ENCODE measurements around the gene ALOX5. TPM values are rescaled to one million over a fixed set of nuclear protein-coding genes. Genes with fewer than 3 reads are reported as not detected.
A peak's percentile ranks its signal among the peaks of the same experiment; 100 is the strongest.

Gene ALOX5
- total and polyA plus RNA-seq, 10 of the 15 experiments (the other 5 are each of a cell fraction or from before 2014, with no cell fraction given): 0.43 to 102 (median 34.2) TPM

GRCh38 chr10:45439873-45440272 is 65.9 kb downstream of the ALOX5 start:
- Histone ChIP-seq H3K9me3 (replicated peaks; ENCODE audit: control insufficient read depth, insufficient read depth, low read length) (peaks cover 3% of the 10 kb centered on the region; the same call in 2 of the 3 replicates), H2AFZ (ENCODE audit: control insufficient read depth, low read depth, low read length) (no peak overlapping the region), H3K27me3 (replicated peaks in 1 of 2; ENCODE audit: control insufficient read depth in 2 of 2, insufficient read depth in 2 of 2, low read length in 1 of 2) (no peaks in the 10 kb centered on the region), H3K9ac (ENCODE audit: control insufficient read depth, insufficient read depth, low read length) (no peak overlapping the region), H3K4me2 (ENCODE audit: control insufficient read depth, insufficient read depth) (no peak overlapping the region), H4K20me1 (ENCODE audit: control insufficient read depth, insufficient read depth) (no peaks in the 10 kb centered on the region), H3K79me2 (ENCODE audit: control insufficient read depth, insufficient read depth, low read length) (no peaks in the 10 kb centered on the region), H3K36me3 (ENCODE audit: control insufficient read depth in 2 of 2, insufficient read depth in 2 of 2, low read length in 1 of 2) (no peaks in the 10 kb centered on the region), H3K4me1 (ENCODE audit: control insufficient read depth, insufficient read depth, low read length) (0 out of 2 replicates have a peak, but pooled peaks cover 2% of the 10 kb centered on the region), H3K27ac (ENCODE audit: control insufficient read depth, insufficient read depth) (no peak overlapping the region), H3K4me3 (no peak overlapping the region)
- RAD21 ChIA-PET (ENCODE audit: unreplicated experiment): interaction anchor here (1.7 kb wide), 1 partner anchor 22 kb away, joined by 5 read pairs; no protein-coding TSS in a partner anchor
- no peak for ATAC-seq
- CTCF ChIA-PET: no interaction called here
- 85% methylated on average over 6 of the region's 7 CpGs for WGBS (ENCODE audit: insufficient coverage, insufficient replicate concordance, low lambda C conversion rate, missing lambda C conversion rate)
- BruUV-seq (replicated peaks): no TSS peak
- DNase-seq (ENCODE audit: low read depth, low spot score): no peak
- FAIRE-seq: no peak
- TF ChIP-seq TAF1 (IDR thresholded peaks at IDR 0.05; ENCODE audit: borderline replicate concordance, low read depth, low read length): no peak
- TF ChIP-seq, protein P1, sequence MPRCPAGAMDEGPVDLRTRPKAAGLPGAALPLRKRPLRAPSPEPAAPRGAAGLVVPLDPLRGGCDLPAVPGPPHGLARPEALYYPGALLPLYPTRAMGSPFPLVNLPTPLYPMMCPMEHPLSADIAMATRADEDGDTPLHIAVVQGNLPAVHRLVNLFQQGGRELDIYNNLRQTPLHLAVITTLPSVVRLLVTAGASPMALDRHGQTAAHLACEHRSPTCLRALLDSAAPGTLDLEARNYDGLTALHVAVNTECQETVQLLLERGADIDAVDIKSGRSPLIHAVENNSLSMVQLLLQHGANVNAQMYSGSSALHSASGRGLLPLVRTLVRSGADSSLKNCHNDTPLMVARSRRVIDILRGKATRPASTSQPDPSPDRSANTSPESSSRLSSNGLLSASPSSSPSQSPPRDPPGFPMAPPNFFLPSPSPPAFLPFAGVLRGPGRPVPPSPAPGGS (IDR thresholded peaks at IDR 0.05; ENCODE audit: borderline replicate concordance, insufficient read depth, low read depth, low read length, poor library complexity, severe bottlenecking): peak; percentile 21
- intact Hi-C loops (cut with micrococcal nuclease; ENCODE audit: unreplicated experiment) (no loop called here), in situ Hi-C loops (cut with MboI) (no loop called here)
- POLR2A ChIA-PET: no interaction called here
- SMC1A ChIA-PET (ENCODE audit: uncharacterized antibody, unreplicated experiment): interaction anchor here (1.6 kb wide), 1 partner anchor 21 kb away, joined by 6 read pairs; no protein-coding TSS in a partner anchor

DNA sequence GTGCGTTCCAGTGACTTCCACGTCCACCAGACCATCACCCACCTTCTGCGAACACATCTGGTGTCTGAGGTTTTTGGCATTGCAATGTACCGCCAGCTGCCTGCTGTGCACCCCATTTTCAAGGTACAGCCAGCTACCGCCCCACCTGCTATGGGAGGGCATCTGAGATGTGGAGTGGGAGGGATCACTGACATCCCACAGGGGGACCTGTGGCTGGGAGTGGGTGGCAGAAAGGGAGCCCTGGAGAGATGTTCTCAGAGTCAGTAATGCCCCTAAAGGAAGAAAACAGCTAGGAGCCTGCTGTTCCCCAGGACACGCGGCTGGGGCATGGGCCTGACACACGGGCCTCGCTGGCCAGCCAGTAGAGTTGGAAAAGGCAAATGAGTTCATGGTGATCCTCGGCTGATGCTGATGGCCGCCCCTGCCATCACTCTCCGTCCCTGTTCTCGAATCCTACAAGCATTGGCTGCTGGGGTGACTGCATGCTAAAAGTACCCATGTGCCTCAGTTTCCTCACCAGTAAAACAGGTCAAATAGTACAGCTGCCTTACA is 66.6 kb downstream of the ALOX5 start:
- ChIA-PET POLR2A (no interaction called here), SMC1A (ENCODE audit: uncharacterized antibody, unreplicated experiment) (interaction anchor here (1.6 kb wide), 1 partner anchor 21 kb away, joined by 6 read pairs; no protein-coding TSS in a partner anchor), CTCF (no interaction called here), RAD21 (ENCODE audit: unreplicated experiment) (interaction anchor here (1.7 kb wide), 1 partner anchor 21 kb away, joined by 5 read pairs; no protein-coding TSS in a partner anchor)
- Histone ChIP-seq H2AFZ (ENCODE audit: control insufficient read depth, low read depth, low read length) (no peak overlapping the region), H3K4me2 (ENCODE audit: control insufficient read depth, insufficient read depth) (no peak overlapping the region), H3K27ac (ENCODE audit: control insufficient read depth, insufficient read depth) (no peak overlapping the region), H4K20me1 (ENCODE audit: control insufficient read depth, insufficient read depth) (no peaks in the 10 kb centered on the region), H3K4me3 (no peak overlapping the region), H3K4me1 (ENCODE audit: control insufficient read depth, insufficient read depth, low read length) (0 out of 2 replicates have a peak, but pooled peaks cover 2% of the 10 kb centered on the region), H3K9me3 (replicated peaks; ENCODE audit: control insufficient read depth, insufficient read depth, low read length) (peaks cover 2% of the 10 kb centered on the region; the same call in 2 of the 3 replicates), H3K36me3 (ENCODE audit: control insufficient read depth in 2 of 2, insufficient read depth in 2 of 2, low read length in 1 of 2) (no peaks in the 10 kb centered on the region), H3K9ac (ENCODE audit: control insufficient read depth, insufficient read depth, low read length) (no peak overlapping the region), H3K27me3 (replicated peaks in 1 of 2; ENCODE audit: control insufficient read depth in 2 of 2, insufficient read depth in 2 of 2, low read length in 1 of 2) (no peaks in the 10 kb centered on the region), H3K79me2 (ENCODE audit: control insufficient read depth, insufficient read depth, low read length) (no peaks in the 10 kb centered on the region)
- ATAC-seq: no peak
- FAIRE-seq: no peak
- BruUV-seq (replicated peaks): no TSS peak
- no peak for DNase-seq (ENCODE audit: low read depth, low spot score)
- in situ Hi-C loops (cut with MboI): no loop called here
- intact Hi-C loops (cut with micrococcal nuclease; ENCODE audit: unreplicated experiment): no loop called here
- WGBS (ENCODE audit: insufficient coverage, insufficient replicate concordance, low lambda C conversion rate, missing lambda C conversion rate): 84% methylated on average over 13 of the region's 13 CpGs
- TF ChIP-seq ZNF622 (IDR thresholded peaks at IDR 0.05): no peak
- TF ChIP-seq TCF3 (IDR thresholded peaks at IDR 0.05; ENCODE audit: borderline replicate concordance, insufficient read depth, low read depth, low read length): no peak
- TF ChIP-seq, protein P2, sequence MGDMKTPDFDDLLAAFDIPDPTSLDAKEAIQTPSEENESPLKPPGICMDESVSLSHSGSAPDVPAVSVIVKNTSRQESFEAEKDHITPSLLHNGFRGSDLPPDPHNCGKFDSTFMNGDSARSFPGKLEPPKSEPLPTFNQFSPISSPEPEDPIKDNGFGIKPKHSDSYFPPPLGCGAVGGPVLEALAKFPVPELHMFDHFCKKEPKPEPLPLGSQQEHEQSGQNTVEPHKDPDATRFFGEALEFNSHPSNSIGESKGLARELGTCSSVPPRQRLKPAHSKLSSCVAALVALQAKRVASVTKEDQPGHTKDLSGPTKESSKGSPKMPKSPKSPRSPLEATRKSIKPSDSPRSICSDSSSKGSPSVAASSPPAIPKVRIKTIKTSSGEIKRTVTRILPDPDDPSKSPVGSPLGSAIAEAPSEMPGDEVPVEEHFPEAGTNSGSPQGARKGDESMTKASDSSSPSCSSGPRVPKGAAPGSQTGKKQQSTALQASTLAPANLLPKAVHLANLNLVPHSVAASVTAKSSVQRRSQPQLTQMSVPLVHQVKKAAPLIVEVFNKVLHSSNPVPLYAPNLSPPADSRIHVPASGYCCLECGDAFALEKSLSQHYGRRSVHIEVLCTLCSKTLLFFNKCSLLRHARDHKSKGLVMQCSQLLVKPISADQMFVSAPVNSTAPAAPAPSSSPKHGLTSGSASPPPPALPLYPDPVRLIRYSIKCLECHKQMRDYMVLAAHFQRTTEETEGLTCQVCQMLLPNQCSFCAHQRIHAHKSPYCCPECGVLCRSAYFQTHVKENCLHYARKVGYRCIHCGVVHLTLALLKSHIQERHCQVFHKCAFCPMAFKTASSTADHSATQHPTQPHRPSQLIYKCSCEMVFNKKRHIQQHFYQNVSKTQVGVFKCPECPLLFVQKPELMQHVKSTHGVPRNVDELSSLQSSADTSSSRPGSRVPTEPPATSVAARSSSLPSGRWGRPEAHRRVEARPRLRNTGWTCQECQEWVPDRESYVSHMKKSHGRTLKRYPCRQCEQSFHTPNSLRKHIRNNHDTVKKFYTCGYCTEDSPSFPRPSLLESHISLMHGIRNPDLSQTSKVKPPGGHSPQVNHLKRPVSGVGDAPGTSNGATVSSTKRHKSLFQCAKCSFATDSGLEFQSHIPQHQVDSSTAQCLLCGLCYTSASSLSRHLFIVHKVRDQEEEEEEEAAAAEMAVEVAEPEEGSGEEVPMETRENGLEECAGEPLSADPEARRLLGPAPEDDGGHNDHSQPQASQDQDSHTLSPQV (IDR thresholded peaks at IDR 0.05): no peak
- no peak for TF ChIP-seq HSF1 (IDR thresholded peaks at IDR 0.05; ENCODE audit: low read depth, low read length)
- TF ChIP-seq NRF1 (conservative IDR thresholded peaks at IDR 0.05; ENCODE audit: low read depth, low read length): no peak
